GM12878 (cell line): ENCODE results near the gene ABCC1. TPM values are rescaled to one million over a fixed set of nuclear protein-coding genes. Genes with fewer than 3 reads are reported as not detected.

Experiments
- ATAC-seq: fragments of 200-7000 bp; cut with Tn5 transposase; 3 replicates; pipeline ENCODE4 v1.9.1; 2020; ENCODE audit warnings: mild to moderate bottlenecking, moderate library complexity
- BruUV-seq: library from RNA; stranded (reverse); fragments of 400-500 nt; replicated peaks from 2 replicates; lab custom pipeline; 2021; lab: Mats Ljungman, UMichigan
- CTCF ChIA-PET: fragments of 300-600 bp; sonication (Branson Sonifier 250); formaldehyde crosslinking; extraction: SDS; loops from one replicate; lab custom pipeline; 2021; ENCODE audit warnings: inconsistent platforms; lab: Yijun Ruan, JAX
- POLR2A ChIA-PET: fragments of 350-600 bp; formaldehyde crosslinking; extraction: SDS; loops from one replicate; lab custom pipeline; 2021; ENCODE audit warnings: inconsistent platforms; lab: Charles Lee
- RAD21 ChIA-PET: fragments of 300-600 bp; sonication (Branson Sonifier 250); formaldehyde crosslinking; loops from one replicate; lab custom pipeline; 2023; ENCODE audit warnings: antibody characterized with exemption; ENCODE audit not compliant: unreplicated experiment; lab: Charles Lee
- SMC1A ChIA-PET: fragments of 300-600 bp; sonication (Branson Sonifier 250); formaldehyde crosslinking; loops from one replicate; lab custom pipeline; 2023; ENCODE audit not compliant: unreplicated experiment, uncharacterized antibody; lab: Charles Lee
- DNase-seq: peaks from one replicate; pipeline ENCODE4 v3.0.0-alpha.2; 2011; ENCODE audit warnings: low read depth, low spot score
- FAIRE-seq: peaks from 3 replicates; lab custom pipeline; 2011; peaks lifted over from hg19 to GRCh38; lab: Jason Lieb, UNC
- H2AFZ ChIP-seq: 2 replicates; pipeline ENCODE4 v1.6.0; 2011; ENCODE audit warnings: low read depth, low read length, control low read depth; ENCODE audit not compliant: control insufficient read depth
- H3K27ac ChIP-seq: 2 replicates; pipeline ENCODE4 v1.5.1; 2011; ENCODE audit warnings: control low read depth; ENCODE audit not compliant: control insufficient read depth, insufficient read depth
- H3K27me3 ChIP-seq, 2 experiments: replicated peaks in 1 of 2; 2 replicates each; pipeline versions ENCODE4 v1.6.0 to v1.6.1; 2011; ENCODE audit warnings: low read length in 1 of 2; ENCODE audit not compliant: control insufficient read depth in 2 of 2, insufficient read depth in 2 of 2
- H3K36me3 ChIP-seq, 2 experiments: 2 replicates each; pipeline ENCODE4 v1.5.1; 2011; ENCODE audit warnings: low read length in 1 of 2; ENCODE audit not compliant: control insufficient read depth in 2 of 2, insufficient read depth in 2 of 2
- H3K4me1 ChIP-seq: 2 replicates; pipeline ENCODE4 v1.6.1; 2011; ENCODE audit warnings: mild to moderate bottlenecking, low read length, moderate library complexity, mixed read lengths; ENCODE audit not compliant: control insufficient read depth, insufficient read depth
- H3K4me2 ChIP-seq: 2 replicates; pipeline ENCODE4 v1.6.0; 2011; ENCODE audit warnings: control low read depth; ENCODE audit not compliant: control insufficient read depth, insufficient read depth
- H3K4me3 ChIP-seq: fragments of 200-600 bp; sonication (generic); 2 replicates; pipeline ENCODE4 v1.5.1; 2016
- H3K79me2 ChIP-seq: 2 replicates; pipeline ENCODE4 v1.6.0; 2011; ENCODE audit warnings: low read length; ENCODE audit not compliant: control insufficient read depth, insufficient read depth
- H3K9ac ChIP-seq: 2 replicates; pipeline ENCODE4 v1.8.0; 2011; ENCODE audit warnings: low read length, control low read depth, mixed read lengths; ENCODE audit not compliant: control insufficient read depth, insufficient read depth
- H3K9me3 ChIP-seq: replicated peaks from 3 replicates; pipeline ENCODE4 v1.5.1; 2011; ENCODE audit warnings: mild to moderate bottlenecking, low read length; ENCODE audit not compliant: control insufficient read depth, insufficient read depth
- H4K20me1 ChIP-seq: 2 replicates; pipeline ENCODE4 v1.6.0; 2011; ENCODE audit not compliant: control insufficient read depth, insufficient read depth
- BACH1 ChIP-seq: fragments of 450-650 bp; IDR thresholded peaks from 2 replicates; pipeline ENCODE4 v1.6.1; 2017; ENCODE audit warnings: mild to moderate bottlenecking, borderline replicate concordance
- CHD1 ChIP-seq: IDR thresholded peaks from 2 replicates; pipeline ENCODE4 v1.6.1; 2012; ENCODE audit warnings: low read depth, low read length, improper control_type of control experiment
- CHD2 ChIP-seq: IDR thresholded peaks from 2 replicates; pipeline ENCODE4 v1.6.1; 2011; ENCODE audit warnings: low read depth, low read length, improper control_type of control experiment, borderline replicate concordance
- EED ChIP-seq: sonication (generic); IDR thresholded peaks from 2 replicates; pipeline ENCODE4 v1.6.1; 2016; ENCODE audit warnings: antibody characterized with exemption, low read depth
- ETV6 ChIP-seq, 2 experiments: fragments of 450-650 bp in 1 of 2; IDR thresholded peaks in 1 of 2; conservative IDR thresholded peaks in 1 of 2; 2 replicates each; pipeline ENCODE4 v1.6.1; 2014; ENCODE audit warnings: antibody characterized with exemption in 1 of 2, borderline replicate concordance in 1 of 2, low read depth in 1 of 2, mild to moderate bottlenecking in 1 of 2, moderate library complexity in 1 of 2
- HDGF ChIP-seq: fragments of 450-650 bp; IDR thresholded peaks from 2 replicates; pipeline ENCODE4 v1.6.1; 2016; ENCODE audit warnings: antibody characterized with exemption
- IRF4 ChIP-seq: IDR thresholded peaks from 2 replicates; pipeline ENCODE4 v1.6.1; 2011; ENCODE audit warnings: low read depth, low read length
- KLF5 ChIP-seq: fragments of 450-650 bp; IDR thresholded peaks from 2 replicates; pipeline ENCODE4 v1.6.1; 2014; ENCODE audit warnings: mild to moderate bottlenecking; ENCODE audit not compliant: partially characterized antibody
- MEF2A ChIP-seq: IDR thresholded peaks from 2 replicates; pipeline ENCODE4 v1.6.1; 2011; ENCODE audit warnings: low read depth, mild to moderate bottlenecking, low read length, moderate library complexity; ENCODE audit not compliant: insufficient read depth
- MEF2B ChIP-seq: fragments of 450-650 bp; IDR thresholded peaks from 2 replicates; pipeline ENCODE4 v1.6.1; 2018; ENCODE audit warnings: mild to moderate bottlenecking, moderate library complexity; ENCODE audit not compliant: partially characterized antibody, poor library complexity, severe bottlenecking
- MTA3 ChIP-seq: IDR thresholded peaks from 2 replicates; pipeline ENCODE4 v1.6.1; 2012; ENCODE audit warnings: low read length, inconsistent platforms, borderline replicate concordance
- MYC ChIP-seq: IDR thresholded peaks from 2 replicates; pipeline ENCODE4 v1.6.1; 2011; ENCODE audit warnings: mild to moderate bottlenecking, low read length, moderate library complexity, inconsistent platforms; ENCODE audit not compliant: insufficient read depth, insufficient replicate concordance, insufficient read length, severe bottlenecking
- NFYA ChIP-seq: IDR thresholded peaks from 2 replicates; pipeline ENCODE4 v1.6.1; 2011; ENCODE audit warnings: low read depth, mild to moderate bottlenecking, low read length, improper control_type of control experiment, borderline replicate concordance
- NR2C2 ChIP-seq: IDR thresholded peaks from 2 replicates; pipeline ENCODE4 v1.6.1; 2011; ENCODE audit warnings: borderline replicate concordance, low read depth; ENCODE audit not compliant: control insufficient read depth, insufficient read length
- PAX8 ChIP-seq: fragments of 450-650 bp; IDR thresholded peaks from 2 replicates; pipeline ENCODE4 v1.6.1; 2017; ENCODE audit warnings: mild to moderate bottlenecking, moderate library complexity
- RBBP5 ChIP-seq: fragments of 200-600 bp; sonication (generic); conservative IDR thresholded peaks from 2 replicates; pipeline ENCODE4 v1.6.1; 2016
- SIX5 ChIP-seq: IDR thresholded peaks from 2 replicates; pipeline ENCODE4 v1.6.1; 2011; ENCODE audit warnings: mild to moderate bottlenecking, low read depth, low read length, moderate library complexity; ENCODE audit not compliant: severe bottlenecking
- TCF3 ChIP-seq: IDR thresholded peaks from 2 replicates; pipeline ENCODE4 v1.6.1; 2012; ENCODE audit warnings: low read depth, mild to moderate bottlenecking, low read length, borderline replicate concordance; ENCODE audit not compliant: insufficient read depth
- YY1 ChIP-seq: IDR thresholded peaks from 2 replicates; pipeline ENCODE4 v1.6.1; 2011; ENCODE audit warnings: low read depth, mild to moderate bottlenecking, low read length
- WGBS: methylation state at CpG from one replicate; pipeline ENCODE4 v1.1.6; 2016; ENCODE audit warnings: low lambda C conversion rate; ENCODE audit not compliant: insufficient replicate concordance, insufficient coverage; ENCODE audit errors: missing lambda C conversion rate; 5-methylcytosine and 5-hydroxymethylcytosine counted together
- in situ Hi-C: fragments of 300-500 bp; cut with MboI; formaldehyde crosslinking; loops from 9 replicates; pipeline ENCODE4 v1.14.3; 2018; ENCODE audit warnings: mixed read lengths
- intact Hi-C: fragments of 100-400 bp; cut with micrococcal nuclease; formaldehyde crosslinking; loops from one replicate; pipeline ENCODE4 v1.14.2; 2022; ENCODE audit not compliant: unreplicated experiment
- polyA plus RNA-seq, 11 experiments: library from polyadenylated mRNA; depleted of rRNA in 4 of 11; unstranded in 6 of 11; stranded (reverse) in 5 of 11; fragments of >200 nt; fragmentation: Nextera tagmentation in 4 of 11; fragmentation: Illumina TruSeq in 1 of 11; extraction: Ambion mirVana in 4 of 11; extraction: Trizol in 1 of 11; gene quantifications; 1 replicate in 1 of 11; 2 replicates in 10 of 11; pipeline versions ENCODE4 v1.2.1 to v1.2.3, GENCODE V29; 2011 to 2016; ENCODE audit warnings: inconsistent platforms in 2 of 11, missing spikeins in 2 of 11, low read depth in 1 of 11
- total RNA-seq, 4 experiments: library from RNA; depleted of rRNA in 3 of 4; stranded (reverse); fragments of >200 nt in 3 of 4; fragmentation: Illumina TruSeq in 1 of 4; extraction: Trizol in 1 of 4; gene quantifications; 2 replicates each; pipeline versions ENCODE4 v1.2.1 to v1.2.3, GENCODE V29; 2013 to 2021

Gene ABCC1
- total and polyA plus RNA-seq, 10 of the 15 experiments (the other 5 are each of a cell fraction or from before 2014, with no cell fraction given): 3.2 to 44.6 (median 14.5) TPM

DNA sequence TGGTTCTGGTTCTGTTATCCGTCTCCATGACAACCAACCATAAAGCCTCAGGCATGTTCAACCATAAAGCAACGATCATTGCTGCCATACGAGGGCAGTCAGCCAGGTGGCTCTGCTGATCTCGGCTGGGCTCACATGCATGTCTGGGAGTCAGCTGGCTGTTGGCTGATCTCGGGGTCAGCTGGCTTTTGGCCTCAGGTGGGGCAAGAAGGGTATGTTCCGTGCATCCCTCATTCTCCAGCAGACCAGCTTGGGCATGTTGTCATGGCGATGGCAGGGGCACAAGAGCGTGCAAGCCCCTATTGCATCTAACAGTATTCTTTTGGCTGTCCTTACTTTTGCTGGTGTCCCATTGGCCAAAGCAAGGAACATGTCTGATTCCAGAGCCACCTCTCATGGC lies 187.7 kb downstream of the ABCC1 start:
- WGBS: 98% methylated on average over 8 of the region's 8 CpGs
- in situ Hi-C loops (no loop called here), intact Hi-C loops (no loop called here)
- H3K4me3 ChIP-seq: no peak overlapping the region
- H3K79me2 ChIP-seq: no peaks in the 10 kb centered on the region
- H3K27me3 ChIP-seq: no peaks in the 10 kb centered on the region
- FAIRE-seq (no peak), ATAC-seq (no peak), DNase-seq (no peak)
- no peak overlapping the region for H3K9ac ChIP-seq
- H3K4me1 ChIP-seq: 0 out of 2 replicates have a peak, but pooled peaks cover 2% of the 10 kb centered on the region
- no TSS peak for BruUV-seq
- RAD21 ChIA-PET: no interaction called here
- peaks cover 29 to 58% of the 10 kb centered on the region in 2 experiments for H3K36me3 ChIP-seq
- no peak overlapping the region for H3K4me2 ChIP-seq
- no peaks in the 10 kb centered on the region for H3K9me3 ChIP-seq
- SMC1A ChIA-PET: interaction anchor here (1.7 kb wide), 1 partner anchor 9 kb away, joined by 8 read pairs; no protein-coding TSS in a partner anchor
- CTCF ChIA-PET: no interaction called here
- no peaks in the 10 kb centered on the region for H4K20me1 ChIP-seq
- POLR2A ChIA-PET: no interaction called here
- no peak overlapping the region for H2AFZ ChIP-seq
- H3K27ac ChIP-seq: no peak overlapping the region
- no peak for TF ChIP-seq NR2C2
- no peak for TF ChIP-seq EED
- no peak for TF ChIP-seq MTA3
- no peak for TF ChIP-seq IRF4

DNA sequence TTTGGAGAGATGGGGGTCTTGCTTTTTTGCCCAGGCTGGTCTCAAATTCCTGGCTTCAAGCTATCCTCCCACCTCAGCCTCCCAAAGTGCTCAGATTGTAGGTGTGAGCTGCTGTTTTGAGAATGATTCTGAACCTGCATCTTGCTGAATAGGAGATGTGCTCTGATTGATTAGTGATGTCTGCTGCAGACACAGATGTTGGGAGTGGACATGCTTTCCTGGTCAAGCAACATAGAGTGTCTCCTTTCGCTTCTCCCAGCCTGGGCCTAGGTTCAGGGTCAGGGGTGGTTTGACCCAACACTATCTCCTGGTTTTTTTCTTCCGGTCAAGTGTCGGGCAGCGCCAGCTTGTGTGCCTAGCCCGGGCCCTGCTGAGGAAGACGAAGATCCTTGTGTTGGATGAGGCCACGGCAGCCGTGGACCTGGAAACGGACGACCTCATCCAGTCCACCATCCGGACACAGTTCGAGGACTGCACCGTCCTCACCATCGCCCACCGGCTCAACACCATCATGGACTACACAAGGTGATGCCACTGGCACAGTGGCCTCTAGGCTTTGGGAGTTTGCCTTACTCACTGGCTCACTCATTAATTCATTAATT lies 188.7 kb downstream of the ABCC1 start:
- SMC1A ChIA-PET: no interaction called here
- no peak overlapping the region for H3K4me3 ChIP-seq
- H3K4me1 ChIP-seq: 0 out of 2 replicates have a peak, but pooled peaks cover 2% of the 10 kb centered on the region
- DNase-seq: no peak
- no peaks in the 10 kb centered on the region for H3K9me3 ChIP-seq
- H3K4me2 ChIP-seq: no peak overlapping the region
- TF ChIP-seq YY1 (no peak), MEF2B (no peak), NFYA (no peak), SIX5 (no peak), CHD2 (no peak), HDGF (no peak), KLF5 (no peak), TCF3 (no peak), MYC (no peak), PAX8 (no peak), MEF2A (no peak), BACH1 (no peak), ETV6 (conservative IDR thresholded peaks at IDR 0.05 in 1 of 2, IDR thresholded peaks at IDR 0.05 in 1 of 2; ENCODE audit: borderline replicate concordance in 1 of 2, low read depth in 1 of 2) (no peak), CHD1 (no peak), RBBP5 (no peak)
- TF ChIP-seq, all 136 proteins: peak for 0
- intact Hi-C loops: no loop called here
- WGBS: 98% methylated on average over 15 of the region's 15 CpGs
- ChIA-PET POLR2A (interaction anchor here (0.6 kb wide), 1 partner anchor 348 kb away, joined by 4 read pairs; no protein-coding TSS in a partner anchor), CTCF (interaction anchor here (0.6 kb wide), 1 partner anchor 754 kb away, joined by 3 read pairs; no protein-coding TSS in a partner anchor), RAD21 (no interaction called here)
- no peaks in the 10 kb centered on the region for H3K79me2 ChIP-seq
- in situ Hi-C loops: no loop called here
- no peak for FAIRE-seq
- no peak for ATAC-seq
- no TSS peak for BruUV-seq
- H3K9ac ChIP-seq: no peak overlapping the region
- H4K20me1 ChIP-seq: no peaks in the 10 kb centered on the region
- H3K36me3 ChIP-seq: peaks cover 29 to 60% of the 10 kb centered on the region in 2 experiments
- no peaks in the 10 kb centered on the region for H3K27me3 ChIP-seq
- H3K27ac ChIP-seq: no peak overlapping the region
- no peak overlapping the region for H2AFZ ChIP-seq
